Stimulated activated CD4-positive, alpha-beta T cell treated with anti-CD3 and anti-CD28 coated beads, Interleukin-4, amount 100 ng/mL, for 4 hours (primary cell): ENCODE data around the gene IGDCC3.

Source experiments
- DNase-seq, 2 experiments: peaks; one replicate each; pipeline ENCODE4 v3.0.0-alpha.2; 2020

The IGDCC3 gene

GRCh38 chr15:65318870-65319356 is 58.9 kb downstream of the IGDCC3 start:
- DNase-seq = peak; percentile 63 to 69

- no peak for DNase-seq
Measured at GRCh38 chr15:65312400-65312916, 65.3 kb downstream of the IGDCC3 start.

DNA sequence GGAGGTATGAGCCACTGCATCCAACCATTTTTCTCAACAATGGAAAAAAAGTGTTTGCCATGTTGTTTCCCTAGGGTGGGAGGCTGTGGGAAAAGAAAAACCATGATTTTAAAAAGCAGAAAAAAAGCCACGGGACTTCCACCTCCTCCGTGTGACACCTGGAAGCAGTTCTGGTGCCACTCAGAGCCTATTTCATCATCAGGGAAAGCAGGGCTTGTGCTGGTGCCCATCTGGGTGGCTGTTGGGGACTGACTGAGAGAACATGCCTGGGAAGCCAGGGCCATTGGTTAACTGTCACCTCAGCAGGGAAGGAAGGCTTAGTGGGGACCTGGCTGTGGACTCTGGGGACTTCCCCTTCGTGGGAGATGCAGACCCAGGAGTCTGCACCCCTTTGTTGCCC is 66.0 kb downstream of the IGDCC3 start:
- no peak for DNase-seq

DNA sequence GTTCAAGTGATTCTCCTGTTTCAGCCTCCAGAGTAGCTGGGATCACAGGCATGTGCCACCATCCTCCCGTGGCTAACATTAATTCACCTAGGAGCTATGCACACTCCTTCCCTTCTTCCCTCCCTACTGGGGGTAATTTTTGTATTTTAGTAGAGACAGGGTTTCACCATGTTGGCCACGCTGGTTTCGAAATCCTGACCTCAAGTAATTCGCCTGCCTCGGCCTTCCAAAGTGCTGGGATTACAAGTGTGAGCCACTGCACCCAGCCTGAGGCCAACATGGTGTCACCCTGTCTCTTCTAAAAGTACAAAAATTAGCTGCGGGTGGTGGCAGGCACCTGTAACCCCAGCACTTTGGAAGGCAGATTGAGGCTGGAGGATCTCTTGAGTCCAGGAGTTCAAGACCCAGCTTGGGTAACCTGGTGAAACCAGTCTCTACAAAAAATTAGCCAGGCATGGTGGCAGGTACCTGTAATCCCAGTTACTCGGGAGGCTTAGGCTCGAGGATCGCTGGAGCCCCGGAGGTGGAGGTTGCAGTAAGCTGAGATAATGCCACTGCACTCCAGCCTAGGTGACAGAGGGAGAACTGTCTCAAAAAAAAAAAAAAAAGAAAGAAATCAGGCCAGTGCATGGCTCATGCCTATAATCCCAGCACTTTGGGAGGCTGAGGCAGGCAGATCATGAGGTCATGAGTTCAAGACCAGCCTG is 67.2 kb downstream of the IGDCC3 start:
- no peak for DNase-seq

DNA sequence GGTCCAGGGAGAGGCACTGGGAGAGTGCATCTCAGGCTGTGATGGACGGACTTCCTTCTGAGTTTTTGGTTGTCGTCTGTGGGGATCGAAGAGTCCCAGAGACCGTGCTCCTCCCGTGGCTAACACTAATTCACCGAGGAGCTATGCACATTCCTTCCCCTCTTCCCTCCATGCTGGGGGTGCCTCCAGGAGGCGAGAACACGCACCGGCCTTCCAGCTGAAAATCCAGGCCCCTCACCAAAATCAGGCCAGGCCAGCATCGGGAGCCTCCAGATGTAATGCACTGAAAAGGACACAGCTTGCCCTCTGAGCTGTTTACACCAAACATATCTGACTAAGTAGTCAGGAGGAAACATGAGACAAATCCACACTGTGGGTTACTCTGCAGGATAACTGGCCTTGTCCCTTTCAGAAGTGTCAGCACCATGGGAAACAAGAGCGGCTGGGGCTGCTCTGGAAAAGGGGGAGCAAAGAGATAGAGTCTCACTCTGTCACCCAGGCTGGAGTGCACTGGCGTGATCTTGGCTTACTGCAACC is 67.9 kb downstream of the IGDCC3 start:
- DNase-seq = no peak

- no peak for DNase-seq
Measured at GRCh38 chr15:65307978-65308377, 69.8 kb downstream of the IGDCC3 start.

DNA sequence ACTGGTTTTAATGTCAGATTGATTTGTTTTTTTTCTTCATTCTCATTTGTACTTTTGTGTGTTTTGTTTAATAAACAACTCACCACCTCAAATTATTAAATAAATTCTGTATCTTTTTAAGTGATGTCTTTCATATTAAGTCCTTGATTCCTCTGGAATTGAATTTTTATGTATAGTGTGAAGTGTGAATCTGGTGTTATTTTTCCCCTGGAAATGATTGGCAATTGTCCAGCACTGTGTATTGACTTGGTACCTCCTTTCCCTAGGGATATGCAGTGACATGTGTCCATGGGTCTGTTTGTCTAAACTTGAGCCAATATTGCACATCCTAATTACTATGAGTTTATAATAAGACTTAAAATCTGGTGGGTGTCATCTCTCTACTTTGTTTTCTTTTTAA is 71.3 kb downstream of the IGDCC3 start:
- no peak for DNase-seq

DNA sequence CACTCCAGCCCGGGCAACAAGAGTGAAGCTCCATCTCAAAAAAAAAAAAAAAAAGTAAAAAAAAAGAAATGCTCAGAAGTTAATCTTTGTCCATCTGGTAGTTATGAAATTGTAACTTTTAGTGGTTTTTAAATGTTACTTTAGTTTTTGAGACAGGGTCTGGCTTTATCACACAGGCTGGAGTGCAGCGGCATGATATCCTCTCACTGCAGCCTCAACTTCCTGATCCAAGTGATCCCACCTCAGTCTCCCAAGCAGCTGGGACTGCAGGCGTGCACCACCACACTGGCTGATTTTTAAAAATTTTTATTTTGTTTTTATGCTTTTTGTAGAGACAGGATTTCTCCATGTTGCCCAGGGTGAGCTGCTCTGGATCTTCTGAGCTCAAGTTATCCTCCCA is 72.0 kb downstream of the IGDCC3 start:
- no peak for DNase-seq

GRCh38 chr15:65305150-65305758 is 72.5 kb downstream of the IGDCC3 start:
- DNase-seq = no peak

DNA sequence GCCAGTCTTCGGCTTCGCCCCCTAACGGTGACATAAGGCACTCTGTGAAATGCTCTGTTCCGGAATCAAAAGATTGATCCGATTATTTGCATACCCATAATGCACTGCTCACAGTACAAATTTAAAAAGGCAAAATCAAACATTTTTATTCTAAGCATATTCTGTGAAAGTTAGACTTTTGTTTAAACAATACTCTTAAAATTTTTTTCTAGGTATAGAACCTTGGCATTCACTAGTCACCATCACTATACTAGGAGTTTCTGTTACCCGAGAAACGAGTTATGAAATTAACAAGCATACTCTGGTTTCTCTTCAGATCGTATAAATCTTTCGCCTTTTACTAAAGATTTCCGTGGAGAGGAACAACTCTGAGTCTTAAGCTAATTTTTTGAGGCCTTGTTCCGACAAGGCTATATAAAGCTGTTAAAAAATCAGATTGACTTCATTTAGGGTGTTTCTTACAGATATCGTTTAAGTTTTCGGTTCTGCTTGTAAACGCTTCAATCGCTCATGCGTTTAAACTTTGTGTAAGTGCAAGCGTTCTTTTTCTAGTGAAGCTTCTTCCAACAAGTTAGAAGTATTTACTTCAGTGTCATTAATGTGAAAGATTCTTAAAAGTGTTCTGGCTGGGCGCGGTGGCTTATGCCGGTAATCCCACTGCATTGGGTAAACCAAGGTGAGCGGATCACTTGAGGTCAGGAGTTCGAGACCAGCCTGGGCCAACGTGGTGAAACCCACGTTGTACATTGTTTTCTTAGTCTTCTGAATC is 73.2 kb downstream of the IGDCC3 start, which contains the start of gene RNU5B-1:
Gene RNU5B-1 (plus strand): TSS at position 297 of the 769 bp plus-strand sequence.
- DNase-seq = peak; percentile 69 to 76

- DNase-seq = no peak
Measured at GRCh38 chr15:65303687-65304380, 74.0 kb downstream of the IGDCC3 start.

GRCh38 chr15:65302061-65302460 is 75.7 kb downstream of the IGDCC3 start:
- DNase-seq = no peak

GRCh38 chr15:65300924-65301441 is 76.8 kb downstream of the IGDCC3 start:
- no peak for DNase-seq

DNA sequence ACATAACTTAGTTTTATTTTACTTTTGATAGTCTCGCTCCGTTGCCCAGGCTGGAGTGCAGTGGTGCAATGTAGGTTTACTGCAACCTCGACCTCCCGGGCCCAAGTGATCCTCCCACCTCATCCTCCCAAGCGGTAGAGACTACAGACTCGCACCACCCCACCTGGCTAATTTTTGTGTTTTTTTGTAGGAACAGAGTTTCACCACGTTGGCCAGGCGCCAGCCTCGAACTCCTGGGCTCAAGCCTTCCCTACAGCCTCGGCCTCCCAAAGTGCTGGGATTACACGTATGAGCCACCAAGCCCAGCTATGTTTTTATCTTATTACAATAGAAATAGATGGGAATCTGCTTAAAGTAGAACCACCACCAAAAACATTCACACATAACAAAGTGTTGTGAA is 79.1 kb downstream of the IGDCC3 start:
- DNase-seq = no peak

DNA sequence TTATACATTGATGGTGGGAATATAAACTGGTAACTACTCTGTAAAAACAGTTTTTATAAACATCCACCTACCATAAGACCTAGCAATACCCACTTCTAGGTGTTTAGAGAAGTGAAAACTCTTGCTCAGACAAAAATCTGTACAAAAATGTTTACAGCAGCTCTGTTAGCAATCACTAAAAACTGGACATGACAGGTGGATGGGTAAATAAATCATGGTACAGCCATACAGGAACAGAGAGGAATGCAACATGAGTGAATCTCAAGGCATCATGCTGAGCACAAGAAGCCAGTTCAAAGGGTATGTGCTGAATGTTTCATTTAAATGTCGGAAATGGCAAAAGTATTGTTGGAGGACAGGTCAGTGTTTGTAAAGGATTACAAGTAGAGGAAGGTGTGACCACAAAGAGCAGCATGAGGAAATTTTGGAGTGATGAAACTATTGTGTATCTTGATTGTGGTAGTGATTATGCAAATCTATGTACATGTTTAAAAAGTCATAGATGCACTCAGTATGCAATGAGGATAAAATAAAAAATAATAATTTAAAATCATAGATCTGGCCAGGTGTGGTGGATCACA is 84.8 kb downstream of the IGDCC3 start:
- DNase-seq = no peak

DNA sequence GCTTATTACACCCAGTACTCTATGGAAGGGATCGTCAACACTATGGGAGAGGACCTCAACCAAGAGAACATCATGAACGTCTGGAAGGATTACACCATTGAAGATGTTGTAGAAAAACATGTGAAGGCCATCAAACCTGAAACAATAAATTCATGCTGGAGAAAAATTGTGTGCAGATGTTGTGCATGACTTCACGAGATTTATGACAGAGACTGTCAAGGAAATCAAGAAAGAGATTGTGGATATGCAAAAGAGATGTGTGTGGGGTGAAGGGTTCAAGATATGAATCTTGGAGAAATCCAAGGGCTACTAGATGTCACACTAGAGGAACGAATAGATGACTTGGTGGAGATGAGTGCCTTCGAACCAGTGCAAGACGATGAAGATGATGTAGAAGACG is 87.6 kb downstream of the IGDCC3 start:
- no peak for DNase-seq

DNA sequence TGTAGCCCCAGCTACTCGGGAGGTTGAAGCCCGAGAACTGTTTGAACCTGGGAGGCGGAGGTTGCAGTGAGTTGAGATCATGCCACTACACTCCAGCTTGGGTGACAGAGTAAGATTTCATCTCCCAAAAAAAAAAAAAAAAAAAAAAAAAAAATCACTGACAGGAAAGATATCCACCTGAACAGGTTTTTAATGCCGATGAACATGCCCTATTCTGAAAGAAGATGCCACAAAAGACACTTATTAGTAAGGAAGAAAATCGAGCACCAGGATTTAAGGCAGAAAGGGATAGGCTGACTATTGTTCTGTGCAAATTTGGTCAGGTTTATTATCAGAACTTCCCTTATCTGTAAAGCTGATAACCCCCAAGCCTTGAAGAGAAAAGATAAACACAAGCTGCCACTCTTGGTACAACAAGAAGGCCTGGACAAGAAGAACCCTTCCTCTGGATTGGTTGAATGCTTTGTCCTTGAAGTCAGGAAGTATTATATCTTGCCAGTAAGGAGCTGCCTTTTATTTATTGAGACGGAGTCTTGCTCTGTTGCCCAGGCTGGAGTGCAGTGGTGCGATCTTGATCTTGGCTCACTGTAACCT is 88.4 kb downstream of the IGDCC3 start:
- DNase-seq = no peak

- DNase-seq = no peak
Measured at GRCh38 chr15:65287520-65287855, 90.3 kb downstream of the IGDCC3 start.

- peak; percentile 90 to 93 for DNase-seq
Measured at GRCh38 chr15:65286704-65287519, 90.9 kb downstream of the IGDCC3 start, which contains the start of gene PARP16. Gene PARP16 (minus strand): TSS chr15:65286883. CDS start chr15:65286426, 457 bp downstream.

DNA sequence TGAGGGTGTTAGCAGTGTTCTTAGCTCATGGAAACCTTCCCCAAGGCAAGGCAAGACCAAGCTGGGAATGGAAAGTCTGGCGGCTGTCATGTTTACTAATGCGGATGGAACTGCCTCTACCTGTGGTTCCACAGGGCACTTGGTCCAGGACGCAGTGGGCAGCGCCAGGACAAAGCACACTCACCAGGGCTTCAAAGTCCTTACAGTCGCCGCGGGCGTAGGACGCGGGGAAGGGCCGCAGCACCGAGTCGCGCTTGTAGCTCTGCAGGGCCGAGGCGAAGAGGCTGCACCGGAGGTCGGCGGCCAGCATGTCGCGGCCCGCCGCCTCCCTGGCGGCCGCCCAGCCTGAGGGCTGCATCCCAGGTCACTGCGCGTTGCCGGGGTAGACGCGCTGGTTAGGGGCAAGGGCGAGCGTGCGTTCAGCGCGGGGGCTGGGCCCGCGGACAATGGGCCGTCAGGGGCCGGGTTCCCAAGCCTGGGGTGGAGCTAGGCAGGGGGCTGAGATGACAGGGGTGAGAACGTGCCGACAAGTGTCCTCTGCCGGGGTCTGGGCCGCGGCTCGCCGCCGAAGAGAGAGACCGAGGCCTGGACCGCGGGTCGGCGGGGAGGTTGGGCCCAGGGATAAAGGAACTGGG is 91.6 kb downstream of the IGDCC3 start:
- DNase-seq = no peak
